ENCODE results near the gene OTULIN. TPM values are rescaled to one million over a fixed set of nuclear protein-coding genes. Genes with fewer than 3 reads are reported as not detected.

Gene OTULIN
- total and polyA plus RNA-seq, 2 of the 4 experiments (the other 2 are of a cell fraction), result 6.9 to 19.5 TPM

DNA sequence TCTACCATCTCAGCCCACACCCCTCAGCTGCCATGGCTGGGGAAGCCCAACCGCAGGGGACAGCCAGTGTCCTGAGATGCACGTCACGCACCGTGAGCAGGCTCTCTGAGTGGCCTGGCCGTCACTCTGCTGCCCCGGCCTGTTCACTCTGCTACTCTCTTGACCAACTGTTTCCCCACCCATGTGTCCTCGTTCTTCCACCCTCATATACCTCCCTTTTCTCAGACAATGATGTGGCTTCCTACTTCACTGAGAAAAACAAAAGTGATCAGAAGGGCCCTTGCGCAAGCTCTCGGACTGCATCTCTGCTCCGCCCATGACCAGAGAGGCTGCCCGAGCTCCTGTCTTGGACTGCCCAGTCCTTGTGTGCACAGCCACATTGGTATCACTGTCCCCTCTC, 47.6 kb downstream of the OTULIN start:
- no peak for ATAC-seq (ENCODE audit: low read depth)
- POLR2A ChIA-PET (ENCODE audit: unreplicated experiment), result no interaction called here

More for the DNA sequence above, 47.6 kb downstream of the OTULIN start:
- Histone ChIP-seq H2BK5ac (ENCODE audit: low read depth, low read length, poor library complexity, severe bottlenecking) (no peak overlapping the region), H4K20me1 (ENCODE audit: insufficient read depth, low read length) (no peaks in the 10 kb centered on the region), H3K14ac (replicated peaks; ENCODE audit: low read depth, low read length) (no peak overlapping the region), H3K27ac (ENCODE audit: insufficient read depth, low read length) (no peak overlapping the region), H2AK5ac (ENCODE audit: low read depth, low read length) (no peak overlapping the region), H2BK15ac (ENCODE audit: low read depth, low read length) (no peak overlapping the region), H4K8ac (ENCODE audit: low read depth in 2 of 2, low read length in 2 of 2) (no peak overlapping the region), H2AK9ac (replicated peaks; ENCODE audit: low read depth, low read length, poor library complexity) (no peak overlapping the region), H3K23ac (ENCODE audit: low read depth, low read length) (no peak overlapping the region), H3K27me3 (ENCODE audit: control insufficient read depth, insufficient read depth, low read length) (no peaks in the 10 kb centered on the region), H3K18ac (ENCODE audit: low read depth, low read length) (no peak overlapping the region), H4K91ac (ENCODE audit: insufficient read depth, low read depth, low read length) (no peak overlapping the region), H3K9ac (ENCODE audit: low read depth, low read length) (no peak overlapping the region), H3K9me1 (ENCODE audit: insufficient read depth, low read length) (peaks cover 19% of the 10 kb centered on the region), H2AFZ (replicated peaks; ENCODE audit: low read length, poor library complexity) (no peak overlapping the region), H3K9me3 (ENCODE audit: control insufficient read depth, insufficient read depth, low read length) (no peaks in the 10 kb centered on the region), H2BK20ac (ENCODE audit: low read depth, low read length) (no peak overlapping the region), H3K4me2 (ENCODE audit: low read depth, low read length) (no peak overlapping the region), H3K79me1 (ENCODE audit: low read depth in 1 of 2, low read length in 2 of 2) (peaks cover 7 to 49% of the 10 kb centered on the region in 2 experiments), H4K5ac (ENCODE audit: low read depth, low read length) (no peak overlapping the region), H2BK120ac (ENCODE audit: low read depth, low read length) (no peak overlapping the region), H3K4ac (ENCODE audit: low read depth, low read length) (no peak overlapping the region), H3K4me1 (ENCODE audit: control insufficient read depth, insufficient read depth, low read length) (0 out of 2 replicates have a peak, but pooled peaks cover 2% of the 10 kb centered on the region), H3K56ac (ENCODE audit: extremely low read depth, insufficient read depth, low read length) (no peak overlapping the region), H3K36me3 (ENCODE audit: control insufficient read depth, insufficient read depth, low read length) (peaks cover 59% of the 10 kb centered on the region), H3K4me3 (ENCODE audit: insufficient read depth, low read depth, low read length) (no peak overlapping the region)
- CTCF ChIA-PET, result no interaction called here
- WGBS, 2 experiments (ENCODE audit: extremely low coverage in 2 of 2, insufficient read length in 1 of 2), result 98% methylated on average over 10 of the region's 11 CpGs; no CpG with 5 or more reads in 1 of the 2 experiments
- BruUV-seq (replicated peaks), result no TSS peak
- dilution Hi-C loops (cut with HindIII; ENCODE audit: low sequenced_read_pairs, unreplicated experiment) (no loop called here), in situ Hi-C loops (cut with MboI; ENCODE audit: low sequenced_read_pairs) (loop anchor here (25.0 kb wide), 1 partner anchor 800 kb away; the partner anchor contains the start of gene FBXL7), intact Hi-C loops (cut with micrococcal nuclease) (no loop called here)
- TF ChIP-seq RFX5 (IDR thresholded peaks at IDR 0.05; ENCODE audit: low read depth, low read length) (no peak), NFE2L2 (IDR thresholded peaks at IDR 0.05; ENCODE audit: low read depth, low read length) (no peak), FOS (IDR thresholded peaks at IDR 0.05; ENCODE audit: low read depth, low read length) (no peak), SMC3 (IDR thresholded peaks at IDR 0.05; ENCODE audit: low read depth, low read length) (no peak), MXI1 (IDR thresholded peaks at IDR 0.05; ENCODE audit: borderline replicate concordance, low read depth, low read length) (no peak), MAZ (IDR thresholded peaks at IDR 0.05; ENCODE audit: borderline replicate concordance, low read depth, low read length) (no peak), RCOR1 (IDR thresholded peaks at IDR 0.05; ENCODE audit: insufficient replicate concordance, low read length) (no peak)
- TF ChIP-seq, protein P1, sequence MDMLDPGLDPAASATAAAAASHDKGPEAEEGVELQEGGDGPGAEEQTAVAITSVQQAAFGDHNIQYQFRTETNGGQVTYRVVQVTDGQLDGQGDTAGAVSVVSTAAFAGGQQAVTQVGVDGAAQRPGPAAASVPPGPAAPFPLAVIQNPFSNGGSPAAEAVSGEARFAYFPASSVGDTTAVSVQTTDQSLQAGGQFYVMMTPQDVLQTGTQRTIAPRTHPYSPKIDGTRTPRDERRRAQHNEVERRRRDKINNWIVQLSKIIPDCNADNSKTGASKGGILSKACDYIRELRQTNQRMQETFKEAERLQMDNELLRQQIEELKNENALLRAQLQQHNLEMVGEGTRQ (IDR thresholded peaks at IDR 0.05; ENCODE audit: low read depth, low read length), result no peak
- DNase-seq, result no peak

All from IMR-90 (cell line).